Uterus (tissue), 4 donors: ENCODE data around the gene LRP8. TPM values are rescaled to one million over a fixed set of nuclear protein-coding genes. Genes with fewer than 3 reads are reported as not detected.
"Not testable (repeated sequence)": the region's sequence is repeated elsewhere in the genome, so short reads cannot be mapped to it uniquely, and the experiment has no call there.

Experiments used
- DNase-seq, 2 donors: peaks; one replicate each; pipeline ENCODE4 v3.0.0-alpha.2; 2019 to 2020
- H3K27ac ChIP-seq, 2 donors: fragments of 200-600 bp; sonication (generic); 1 replicate in 1 of 2; 2 replicates in 1 of 2; pipeline ENCODE4 v1.5.1; 2016 to 2018
- H3K27me3 ChIP-seq, 2 donors: fragments of 200-600 bp; sonication (generic); one replicate each; pipeline ENCODE4 v1.5.1; 2018 to 2019; ENCODE audit warnings: control low read depth in 1 of 2
- H3K36me3 ChIP-seq, 2 donors: fragments of 200-600 bp; sonication (generic); one replicate each; pipeline ENCODE4 v1.5.1; 2019; ENCODE audit warnings: control low read depth in 1 of 2
- H3K4me1 ChIP-seq, 2 donors: fragments of 200-600 bp; sonication (generic); one replicate each; pipeline ENCODE4 v1.5.1; 2018 to 2019; ENCODE audit warnings: control low read depth in 1 of 2
- H3K4me3 ChIP-seq, 2 donors: fragments of 200-600 bp; sonication (generic); 1 replicate in 1 of 2; 2 replicates in 1 of 2; pipeline ENCODE4 v1.5.1; 2018 to 2019; ENCODE audit warnings: mild to moderate bottlenecking in 1 of 2
- H3K9me3 ChIP-seq, 2 donors: fragments of 200-600 bp; sonication (generic); one replicate each; pipeline ENCODE4 v1.5.1; 2019; ENCODE audit warnings: control low read depth in 1 of 2
- CTCF ChIP-seq, 4 experiments: fragments of 200-600 bp in 2 of 4; fragments of 450-650 bp in 2 of 4; sonication (generic) in 2 of 4; IDR thresholded peaks; one replicate each; pipeline ENCODE4 v1.5.1; 2016 to 2019; ENCODE audit warnings: antibody characterized with exemption in 4 of 4, mild to moderate bottlenecking in 2 of 4, moderate library complexity in 1 of 4
- POLR2A ChIP-seq, 2 donors: fragments of 450-650 bp; IDR thresholded peaks; one replicate each; pipeline ENCODE4 v1.6.1; 2016; ENCODE audit warnings: antibody characterized with exemption in 2 of 2, mild to moderate bottlenecking in 1 of 2, moderate library complexity in 1 of 2
- intact Hi-C: fragments of 100-400 bp; cut with DNase I; formaldehyde crosslinking; loops from one replicate; pipeline ENCODE4 v1.15.1; 2023; ENCODE audit warnings: low total_unique reads
- total RNA-seq, 4 donors: library from RNA; depleted of rRNA in 3 of 4; stranded (reverse); fragments of >200 nt in 3 of 4; gene quantifications; one replicate each; pipeline versions ENCODE4 v1.1.0 to v1.2.4, GENCODE V29; 2014 to 2023
- donor health status: DM: yes; HTN: yes; CAD: no.

LRP8 gene
- total RNA-seq, 4 donors from 2014 or later = 1.5 to 15.3 (median 8.5) TPM

GRCh38 chr1:53284224-53285020 is 43.4 kb downstream of the LRP8 start:
- Histone ChIP-seq H3K4me3 (no peak overlapping the region), H3K36me3 (no peaks in the 10 kb centered on the region), H3K4me1 (no peaks in the 10 kb centered on the region), H3K9me3 (no peaks in the 10 kb centered on the region), H3K27ac (no peak overlapping the region), H3K27me3 (no peaks in the 10 kb centered on the region)
- no peak for DNase-seq
- intact Hi-C loops = no loop called here
- TF ChIP-seq CTCF (IDR thresholded peaks at IDR 0.05) = no peak
- TF ChIP-seq POLR2A (IDR thresholded peaks at IDR 0.05) = no peak

GRCh38 chr1:53283156-53283555 is 44.7 kb downstream of the LRP8 start:
- DNase-seq, H3K9me3 ChIP-seq, intact Hi-C loops, H3K4me1 ChIP-seq, H3K27ac ChIP-seq, H3K36me3 ChIP-seq, H3K4me3 ChIP-seq, H3K27me3 ChIP-seq: not testable (repeated sequence)

GRCh38 chr1:53281133-53281532 is 46.7 kb downstream of the LRP8 start:
- TF ChIP-seq CTCF (IDR thresholded peaks at IDR 0.05) (no peak), POLR2A (IDR thresholded peaks at IDR 0.05) (no peak)
- no peak for DNase-seq
- intact Hi-C loops = no loop called here

GRCh38 chr1:53280496-53280895 is 47.4 kb downstream of the LRP8 start:
- TF ChIP-seq CTCF (IDR thresholded peaks at IDR 0.05) (no peak), POLR2A (IDR thresholded peaks at IDR 0.05) (no peak)

More at GRCh38 chr1:53281133-53281532, 46.7 kb downstream of the LRP8 start:
- Histone ChIP-seq H3K27ac (no peak overlapping the region), H3K36me3 (no peaks in the 10 kb centered on the region), H3K9me3 (no peaks in the 10 kb centered on the region), H3K27me3 (no peaks in the 10 kb centered on the region), H3K4me1 (no peaks in the 10 kb centered on the region), H3K4me3 (no peak overlapping the region)

GRCh38 chr1:53279296-53280200 is 48.3 kb downstream of the LRP8 start:
- no peak overlapping the region for H3K4me3 ChIP-seq
- no peaks in the 10 kb centered on the region for H3K4me1 ChIP-seq
- H3K27me3 ChIP-seq = no peaks in the 10 kb centered on the region
- no peak for DNase-seq
- TF ChIP-seq CTCF (IDR thresholded peaks at IDR 0.05) (no peak), POLR2A (IDR thresholded peaks at IDR 0.05) (no peak)
- intact Hi-C loops = loop anchor here (2.0 kb wide), 1 partner anchor 115 kb away; no protein-coding TSS in a partner anchor
- no peaks in the 10 kb centered on the region for H3K9me3 ChIP-seq
- H3K27ac ChIP-seq = no peak overlapping the region
- no peaks in the 10 kb centered on the region for H3K36me3 ChIP-seq

More at GRCh38 chr1:53280496-53280895, 47.4 kb downstream of the LRP8 start:
- Histone ChIP-seq H3K4me3 (no peak overlapping the region), H3K4me1 (no peaks in the 10 kb centered on the region), H3K36me3 (no peaks in the 10 kb centered on the region), H3K9me3 (no peaks in the 10 kb centered on the region), H3K27ac (no peak overlapping the region), H3K27me3 (no peaks in the 10 kb centered on the region)
- DNase-seq = no peak
- intact Hi-C loops = no loop called here
